NCI-H1436 (cell line): ENCODE results near the gene FXYD6.
A peak's percentile ranks its signal among the peaks of the same experiment; 100 is the strongest.

Source experiments
- DNase-seq: peaks from one replicate; lab custom pipeline; 2025; lab: John Stamatoyannopoulos, UW

FXYD6 gene

GRCh38 chr11:117828611-117829368 is 47.7 kb downstream of the FXYD6 start:
- DNase-seq = no peak

GRCh38 chr11:117827521-117828511 is 48.6 kb downstream of the FXYD6 start:
- no peak for DNase-seq

- DNase-seq = no peak
Observed at GRCh38 chr11:117826832-117827231, 49.6 kb downstream of the FXYD6 start.

GRCh38 chr11:117826190-117826570 is 50.3 kb downstream of the FXYD6 start:
- no peak for DNase-seq

- no peak for DNase-seq
Observed at GRCh38 chr11:117825538-117826189, 50.8 kb downstream of the FXYD6 start.

- DNase-seq = no peak
Observed at GRCh38 chr11:117824571-117825537, 51.6 kb downstream of the FXYD6 start, which contains the start of gene FXYD2. Gene FXYD2 (minus strand): TSS chr11:117824744. CDS start chr11:117824678, 66 bp downstream.

- DNase-seq = no peak
Observed at GRCh38 chr11:117823946-117824420, 52.5 kb downstream of the FXYD6 start.

GRCh38 chr11:117823294-117823945 is 53.0 kb downstream of the FXYD6 start:
- no peak for DNase-seq

- peak; percentile 48 for DNase-seq
Observed at GRCh38 chr11:117822074-117823033, 54.1 kb downstream of the FXYD6 start.

GRCh38 chr11:117821431-117821830 is 55.0 kb downstream of the FXYD6 start:
- no peak for DNase-seq

GRCh38 chr11:117820516-117820915 is 55.9 kb downstream of the FXYD6 start:
- DNase-seq = no peak

GRCh38 chr11:117820071-117820470 is 56.4 kb downstream of the FXYD6 start:
- no peak for DNase-seq

- peak; percentile 42 for DNase-seq
Observed at GRCh38 chr11:117819096-117820040, 57.1 kb downstream of the FXYD6 start.

- no peak for DNase-seq
Observed at GRCh38 chr11:117818041-117818873, 58.2 kb downstream of the FXYD6 start.

GRCh38 chr11:117817368-117818040 is 59.0 kb downstream of the FXYD6 start:
- peak; percentile 73 for DNase-seq

GRCh38 chr11:117816846-117817367 is 59.6 kb downstream of the FXYD6 start:
- no peak for DNase-seq
